Prostate gland (tissue), 2 donors: ENCODE measurements around the gene PROX1.

ENCODE experiments used
- POLR2A ChIP-seq: fragments of 450-650 bp; IDR thresholded peaks from one replicate; pipeline ENCODE4 v1.6.1; 2016; ENCODE audit warnings: antibody characterized with exemption, mild to moderate bottlenecking
- TF ChIP-seq, protein P1 (sequence below), 4 experiments: fragments of 200-600 bp in 2 of 4; fragments of 450-650 bp in 2 of 4; sonication (generic) in 2 of 4; IDR thresholded peaks; 1 replicate in 3 of 4; 2 replicates in 1 of 4; pipeline ENCODE4 v1.5.1; 2016 to 2019; ENCODE audit warnings: antibody characterized with exemption in 4 of 4, mild to moderate bottlenecking in 2 of 4, moderate library complexity in 2 of 4

DNA sequence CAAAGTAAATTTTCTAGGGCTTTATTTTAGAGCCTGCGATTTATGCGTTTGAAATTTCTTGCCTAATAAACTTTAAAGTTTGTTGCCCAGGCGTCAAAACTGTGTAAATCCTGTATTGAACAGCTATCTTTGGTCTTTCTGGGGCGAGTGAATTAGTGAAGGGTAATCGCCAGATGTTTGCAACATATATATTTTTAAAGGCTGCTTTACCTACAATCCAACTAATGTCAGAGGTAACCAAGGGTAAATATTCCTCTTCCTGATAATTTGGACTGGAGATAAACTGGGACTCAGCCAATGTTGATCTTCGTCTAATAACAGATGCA, 885 bp upstream of the PROX1 start:
- TF ChIP-seq, protein P1, sequence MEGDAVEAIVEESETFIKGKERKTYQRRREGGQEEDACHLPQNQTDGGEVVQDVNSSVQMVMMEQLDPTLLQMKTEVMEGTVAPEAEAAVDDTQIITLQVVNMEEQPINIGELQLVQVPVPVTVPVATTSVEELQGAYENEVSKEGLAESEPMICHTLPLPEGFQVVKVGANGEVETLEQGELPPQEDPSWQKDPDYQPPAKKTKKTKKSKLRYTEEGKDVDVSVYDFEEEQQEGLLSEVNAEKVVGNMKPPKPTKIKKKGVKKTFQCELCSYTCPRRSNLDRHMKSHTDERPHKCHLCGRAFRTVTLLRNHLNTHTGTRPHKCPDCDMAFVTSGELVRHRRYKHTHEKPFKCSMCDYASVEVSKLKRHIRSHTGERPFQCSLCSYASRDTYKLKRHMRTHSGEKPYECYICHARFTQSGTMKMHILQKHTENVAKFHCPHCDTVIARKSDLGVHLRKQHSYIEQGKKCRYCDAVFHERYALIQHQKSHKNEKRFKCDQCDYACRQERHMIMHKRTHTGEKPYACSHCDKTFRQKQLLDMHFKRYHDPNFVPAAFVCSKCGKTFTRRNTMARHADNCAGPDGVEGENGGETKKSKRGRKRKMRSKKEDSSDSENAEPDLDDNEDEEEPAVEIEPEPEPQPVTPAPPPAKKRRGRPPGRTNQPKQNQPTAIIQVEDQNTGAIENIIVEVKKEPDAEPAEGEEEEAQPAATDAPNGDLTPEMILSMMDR (IDR thresholded peaks at IDR 0.05): no peak
- TF ChIP-seq POLR2A: no peak
